ENCODE data around the gene CPT1A.
"Not testable (repeated sequence)": the region's sequence is repeated elsewhere in the genome, so short reads cannot be mapped to it uniquely, and the experiment has no call there.

Gene CPT1A

GRCh38 chr11:68841718-68842426 lies at the start of gene CPT1A:
Gene CPT1A (minus strand): TSS chr11:68841916. CDS start chr11:68815474, 26,442 bp downstream.
- peak in 2 of 3 experiments; percentile 48 to 68 for DNase-seq (ENCODE audit: low read depth in 3 of 3)

DNA sequence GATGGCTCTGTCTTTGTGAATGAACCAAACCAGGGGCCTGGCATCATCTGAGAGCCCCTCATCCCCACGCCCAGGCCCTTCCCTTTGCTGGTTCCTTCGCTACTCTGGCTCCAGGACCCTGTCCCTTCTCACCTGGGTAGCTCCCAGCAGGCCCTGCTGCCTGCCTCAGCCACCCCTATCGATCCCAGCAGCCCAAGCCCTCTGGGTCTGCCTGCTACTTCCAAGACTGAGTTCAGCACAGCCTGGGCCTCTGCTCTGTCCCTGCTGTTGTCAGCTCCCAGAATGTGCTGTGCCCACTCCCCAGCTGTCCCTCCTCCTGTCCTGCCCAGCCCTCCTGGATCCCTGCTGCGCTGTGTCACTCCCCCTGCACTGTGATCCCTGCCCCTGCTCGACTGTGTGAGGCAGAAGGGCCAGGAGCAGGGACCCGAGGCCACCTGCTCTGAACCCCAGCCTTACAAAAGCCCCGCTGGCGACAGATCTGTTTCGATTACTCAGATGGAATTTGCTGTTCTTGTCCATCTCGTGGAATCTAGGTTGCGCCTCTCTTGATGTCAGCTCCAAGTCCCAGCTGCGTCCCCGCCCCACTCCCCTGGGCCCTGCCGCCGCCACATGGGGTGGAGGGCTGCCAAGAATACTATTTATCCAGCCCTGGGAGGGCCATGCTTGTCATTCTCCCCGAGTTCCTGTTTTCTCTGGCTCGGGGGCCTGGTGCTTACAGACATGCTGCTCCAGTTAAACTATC lies 48.9 kb upstream of the CPT1A start:
- no peak for DNase-seq (ENCODE audit: low read depth in 3 of 3)

GRCh38 chr11:68889948-68890446 lies 48.3 kb upstream of the CPT1A start:
- DNase-seq (ENCODE audit: low read depth in 3 of 3) = no peak

- DNase-seq (ENCODE audit: low read depth in 3 of 3) = not testable (repeated sequence)
Measured at GRCh38 chr11:68884827-68885226, 43.1 kb upstream of the CPT1A start.

- DNase-seq (ENCODE audit: low read depth in 3 of 3) = no peak
Measured at GRCh38 chr11:68882391-68882790, 40.7 kb upstream of the CPT1A start.

- DNase-seq (ENCODE audit: low read depth in 3 of 3) = no peak
Measured at GRCh38 chr11:68881320-68881719, 39.6 kb upstream of the CPT1A start.

DNA sequence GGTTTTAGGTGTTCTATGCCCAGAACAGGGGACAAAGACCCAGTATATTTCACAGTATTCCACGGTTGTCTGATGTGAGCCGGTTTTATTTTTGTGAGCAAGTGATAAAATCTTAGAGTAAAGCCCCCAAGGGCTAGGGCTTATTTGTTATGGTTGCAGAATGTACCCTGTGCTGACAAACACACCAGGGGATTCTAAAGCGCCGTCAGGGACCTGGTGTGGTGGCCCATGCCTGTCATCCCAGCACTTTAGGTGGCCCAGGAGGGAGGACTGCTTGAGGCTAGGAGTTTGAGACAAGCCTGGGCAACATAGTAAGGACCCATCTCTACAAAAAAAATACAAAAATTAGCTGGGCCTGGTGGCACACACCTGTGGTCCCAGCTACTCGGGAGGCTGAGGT lies 39.1 kb upstream of the CPT1A start:
- no peak for DNase-seq (ENCODE audit: low read depth in 3 of 3)

- no peak for DNase-seq (ENCODE audit: low read depth in 3 of 3)
Measured at GRCh38 chr11:68878022-68878421, 36.3 kb upstream of the CPT1A start.

DNA sequence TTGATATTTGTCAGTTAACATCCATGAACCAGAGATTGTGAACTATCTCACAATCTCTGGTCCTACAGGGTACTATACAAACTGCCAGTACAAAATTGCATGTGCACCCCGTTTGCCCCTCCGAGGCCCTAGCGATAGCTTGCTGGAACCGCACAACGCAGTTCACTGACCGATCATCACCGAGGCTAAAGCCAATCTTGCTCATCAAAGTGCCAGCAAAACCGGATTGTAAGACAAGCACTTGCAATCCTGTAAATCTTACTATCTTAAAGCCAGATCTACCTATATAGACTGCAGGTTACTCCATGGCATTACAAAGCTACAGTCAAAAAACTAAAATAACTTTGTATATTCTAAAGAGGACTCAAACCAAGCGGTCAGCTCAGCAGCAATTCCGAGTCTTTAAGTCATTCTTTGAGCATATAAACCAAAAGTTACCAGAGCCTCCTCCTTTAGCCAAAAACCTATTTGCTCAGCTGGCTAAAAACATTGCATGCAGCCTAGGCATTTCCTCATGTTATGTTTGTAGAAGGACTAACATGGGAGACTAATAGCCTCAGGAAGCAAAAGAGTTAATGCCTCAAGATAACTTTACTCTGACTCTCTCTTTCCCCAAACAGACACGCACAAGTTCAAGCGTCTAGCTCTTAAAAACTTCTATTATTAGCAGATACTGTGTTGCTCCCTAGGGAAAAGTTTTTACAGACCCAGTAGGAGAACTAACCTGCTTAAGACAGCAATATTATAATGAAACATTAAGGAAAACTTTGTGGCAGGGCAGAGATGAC lies 30.7 kb upstream of the CPT1A start:
- DNase-seq (ENCODE audit: low read depth in 3 of 3) = no peak

DNA sequence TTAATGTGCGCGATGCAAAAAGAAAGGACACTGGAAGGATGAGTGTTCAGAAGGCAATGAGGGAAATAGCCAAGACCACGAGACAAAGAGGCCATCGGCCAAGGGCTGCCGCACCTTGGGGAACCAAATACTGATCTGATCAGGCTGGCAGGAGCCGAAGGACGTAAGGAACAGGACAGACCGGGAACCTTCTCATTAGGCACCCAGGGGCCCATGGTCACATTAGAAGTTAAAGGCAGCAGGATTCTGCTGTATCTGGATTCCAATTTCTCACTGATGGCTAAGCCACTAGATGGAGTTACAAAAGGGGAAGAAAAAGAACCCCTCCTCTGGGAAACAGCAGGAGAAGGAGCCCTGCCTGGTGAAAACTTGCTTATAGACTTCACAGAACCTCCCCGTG lies 28.8 kb upstream of the CPT1A start:
- DNase-seq (ENCODE audit: low read depth in 3 of 3) = no peak

- DNase-seq (ENCODE audit: low read depth in 3 of 3) = no peak
Measured at GRCh38 chr11:68868221-68868835, 26.6 kb upstream of the CPT1A start.

DNA sequence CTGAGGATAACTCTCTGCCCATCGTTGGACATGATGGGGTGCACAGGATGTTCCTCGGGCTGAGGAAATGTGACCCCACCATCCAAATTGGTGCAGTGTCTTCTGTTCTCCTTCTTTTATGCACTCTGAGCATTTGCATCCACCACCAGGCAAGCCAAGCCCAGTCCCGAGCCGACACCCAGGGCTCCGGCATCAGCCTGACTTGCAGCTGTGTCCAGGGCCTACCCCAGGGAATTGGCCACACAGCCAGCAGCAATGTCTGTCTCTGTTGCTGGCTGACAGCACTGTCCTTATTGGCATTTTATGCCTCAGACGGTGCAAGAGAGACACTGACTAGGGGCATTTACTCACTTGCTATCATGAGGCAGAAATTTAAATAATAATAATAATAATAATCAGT lies 25.4 kb upstream of the CPT1A start:
- DNase-seq (ENCODE audit: low read depth in 3 of 3) = no peak

DNA sequence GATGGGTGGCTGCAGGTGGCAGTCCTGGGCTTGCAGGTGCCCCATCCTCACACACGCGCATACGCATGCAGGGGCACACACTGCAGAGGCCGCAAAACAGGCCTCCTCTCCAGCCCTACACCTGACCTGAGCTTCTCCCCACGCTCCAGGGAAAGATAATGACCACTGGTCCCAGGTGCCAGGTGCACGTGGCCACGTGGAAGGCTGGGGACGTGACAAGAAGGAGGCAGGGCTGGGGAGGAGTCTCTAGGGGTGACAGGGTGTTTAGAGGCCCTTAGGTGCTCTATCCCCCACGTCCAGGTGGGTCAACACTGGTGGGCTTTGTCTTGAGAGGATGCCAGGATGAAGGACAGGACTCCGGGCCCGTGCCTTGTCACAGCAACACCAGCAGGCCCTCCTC lies 23.5 kb upstream of the CPT1A start:
- DNase-seq (ENCODE audit: low read depth in 3 of 3) = no peak

DNA sequence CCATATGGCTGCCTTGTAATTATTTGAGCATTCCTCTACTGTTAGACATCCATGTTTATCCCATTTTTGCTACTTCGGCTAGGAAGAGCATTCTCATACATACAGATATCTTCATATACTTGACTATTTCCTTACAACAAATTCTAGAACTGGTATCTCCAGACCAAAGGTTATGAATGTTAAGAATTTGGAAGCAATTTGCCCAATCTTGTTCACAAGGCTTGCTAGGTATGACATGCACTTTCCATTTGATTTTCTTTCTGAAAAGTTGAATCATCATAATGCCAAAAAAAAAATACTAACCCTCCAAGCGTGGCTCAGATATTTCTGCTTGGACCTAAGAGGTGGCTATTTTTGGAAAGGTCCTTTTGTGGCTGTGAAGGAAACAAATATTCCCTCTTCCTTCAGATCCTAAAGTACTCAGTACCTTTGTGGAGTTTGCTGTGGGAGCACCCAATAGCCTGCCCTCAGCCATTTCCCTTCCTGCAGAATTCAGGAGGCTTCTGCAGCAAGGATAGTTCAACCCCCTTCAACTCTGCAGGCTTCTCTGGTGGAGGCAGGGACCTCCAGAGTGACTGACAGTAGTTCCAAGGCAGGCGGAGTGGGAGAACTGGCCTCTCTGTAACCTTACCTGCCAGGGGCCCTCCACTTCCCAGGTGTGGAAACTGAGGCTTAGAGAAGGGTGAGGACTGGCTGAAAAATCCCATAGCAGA lies 22.0 kb upstream of the CPT1A start:
- DNase-seq (ENCODE audit: low read depth in 3 of 3) = no peak

- DNase-seq (ENCODE audit: low read depth in 3 of 3) = no peak
Measured at GRCh38 chr11:68862421-68862820, 20.7 kb upstream of the CPT1A start.

- DNase-seq (ENCODE audit: low read depth in 3 of 3) = no peak
Measured at GRCh38 chr11:68859123-68859522, 17.4 kb upstream of the CPT1A start.

GRCh38 chr11:68857037-68857586 lies 15.4 kb upstream of the CPT1A start:
- DNase-seq (ENCODE audit: low read depth in 3 of 3) = no peak

- DNase-seq (ENCODE audit: low read depth in 3 of 3) = not testable (repeated sequence)
Measured at GRCh38 chr11:68856425-68857030, 14.8 kb upstream of the CPT1A start.

GRCh38 chr11:68855205-68855981 lies 13.7 kb upstream of the CPT1A start:
- DNase-seq (ENCODE audit: low read depth in 3 of 3) = no peak

Data from stimulated activated CD4-positive, alpha-beta T cell treated with anti-CD3 and anti-CD28 coated beads, TNF-alpha, amount 100 ng/mL, for 24 hours (primary cell).